ENCODE results near the gene CENPS. TPM values are rescaled to one million over a fixed set of nuclear protein-coding genes. Genes with fewer than 3 reads are reported as not detected.
"Not testable (repeated sequence)": the region's sequence is repeated elsewhere in the genome, so short reads cannot be mapped to it uniquely, and the experiment has no call there.

The CENPS gene
- total RNA-seq, 1 experiment from 2014 or later: 15.0 TPM

GRCh38 chr1:10437052-10437451, 6.8 kb downstream of the CENPS start:
- H3K27me3 ChIP-seq: no peaks in the 10 kb centered on the region
- DNase-seq: no peak
- H3K4me3 ChIP-seq: no peak overlapping the region
- no peaks in the 10 kb centered on the region for H3K9me3 ChIP-seq
- no peaks in the 10 kb centered on the region for H3K36me3 ChIP-seq

- no peak overlapping the region for H3K4me3 ChIP-seq
- no peaks in the 10 kb centered on the region for H3K27me3 ChIP-seq
- DNase-seq: no peak
- H3K36me3 ChIP-seq: no peaks in the 10 kb centered on the region
- no peaks in the 10 kb centered on the region for H3K9me3 ChIP-seq
Measured at GRCh38 chr1:10438677-10439163, 8.5 kb downstream of the CENPS start.

- Histone ChIP-seq H3K9me3 (no peaks in the 10 kb centered on the region), H3K4me3 (no peak overlapping the region), H3K27me3 (no peaks in the 10 kb centered on the region), H3K36me3 (no peaks in the 10 kb centered on the region; the same call in 1 of the 2 replicates)
- no peak for DNase-seq
Measured at GRCh38 chr1:10440305-10440704, 10.1 kb downstream of the CENPS start.

GRCh38 chr1:10440794-10441193, 10.6 kb downstream of the CENPS start:
- H3K4me3 ChIP-seq: no peak overlapping the region
- H3K27me3 ChIP-seq: no peaks in the 10 kb centered on the region
- H3K36me3 ChIP-seq: no peaks in the 10 kb centered on the region; the same call in 1 of the 2 replicates
- no peaks in the 10 kb centered on the region for H3K9me3 ChIP-seq
- DNase-seq: no peak

- H3K4me3 ChIP-seq: no peak overlapping the region
- DNase-seq: no peak
- no peaks in the 10 kb centered on the region for H3K9me3 ChIP-seq
- H3K27me3 ChIP-seq: no peaks in the 10 kb centered on the region
- no peaks in the 10 kb centered on the region; the same call in 1 of the 2 replicates for H3K36me3 ChIP-seq
Measured at GRCh38 chr1:10444248-10444647, 14.0 kb downstream of the CENPS start.

- DNase-seq: no peak
- Histone ChIP-seq H3K27me3 (no peaks in the 10 kb centered on the region), H3K36me3 (no peaks in the 10 kb centered on the region; the same call in 1 of the 2 replicates), H3K4me3 (no peak overlapping the region), H3K9me3 (no peaks in the 10 kb centered on the region)
Measured at GRCh38 chr1:10444795-10445397, 14.7 kb downstream of the CENPS start.

- no peak overlapping the region for H3K4me3 ChIP-seq
Measured at GRCh38 chr1:10446790-10447422, 16.7 kb downstream of the CENPS start.

GRCh38 chr1:10449751-10450150, 19.5 kb downstream of the CENPS start, which contains the start of gene CORT:
Gene CORT (plus strand): TSS chr1:10450031. CDS start chr1:10450224, 193 bp downstream.
- no peak within 1 kb of the TSS for H3K4me3 ChIP-seq
- H3K36me3 ChIP-seq: no peaks in the 10 kb centered on the region
- DNase-seq: no peak
- no peaks in the 10 kb centered on the region for H3K9me3 ChIP-seq
- no peaks in the 10 kb centered on the region for H3K27me3 ChIP-seq

More at GRCh38 chr1:10446790-10447422, 16.7 kb downstream of the CENPS start:
- Histone ChIP-seq H3K36me3 (no peaks in the 10 kb centered on the region; the same call in 1 of the 2 replicates), H3K27me3 (no peaks in the 10 kb centered on the region), H3K9me3 (no peaks in the 10 kb centered on the region)
- no peak for DNase-seq

- H3K9me3 ChIP-seq: no peaks in the 10 kb centered on the region
- DNase-seq: no peak
- no peaks in the 10 kb centered on the region for H3K36me3 ChIP-seq
- no peaks in the 10 kb centered on the region for H3K27me3 ChIP-seq
- no peak overlapping the region for H3K4me3 ChIP-seq
Measured at GRCh38 chr1:10450156-10450814, 20.1 kb downstream of the CENPS start.

- no peak for DNase-seq
- no peaks in the 10 kb centered on the region; the same call in 1 of the 2 replicates for H3K36me3 ChIP-seq
- H3K4me3 ChIP-seq: no peak overlapping the region
- no peaks in the 10 kb centered on the region for H3K27me3 ChIP-seq
- no peaks in the 10 kb centered on the region for H3K9me3 ChIP-seq
Measured at GRCh38 chr1:10450836-10451235, 20.6 kb downstream of the CENPS start.

GRCh38 chr1:10451287-10451686, 21.1 kb downstream of the CENPS start:
- peak; percentile 15 for DNase-seq
- Histone ChIP-seq H3K36me3 (peaks cover 2% of the 10 kb centered on the region; the same call in 1 of the 2 replicates), H3K27me3 (no peaks in the 10 kb centered on the region), H3K4me3 (no peak overlapping the region), H3K9me3 (no peaks in the 10 kb centered on the region)

GRCh38 chr1:10456048-10456447, 25.8 kb downstream of the CENPS start:
- DNase-seq: no peak
- Histone ChIP-seq H3K36me3 (peaks cover 10% of the 10 kb centered on the region), H3K4me3 (no peak overlapping the region), H3K27me3 (no peaks in the 10 kb centered on the region), H3K9me3 (no peaks in the 10 kb centered on the region)

- no peaks in the 10 kb centered on the region for H3K9me3 ChIP-seq
- DNase-seq: no peak
- H3K36me3 ChIP-seq: peaks cover 14% of the 10 kb centered on the region
- no peak overlapping the region for H3K4me3 ChIP-seq
- H3K27me3 ChIP-seq: no peaks in the 10 kb centered on the region
Measured at GRCh38 chr1:10456661-10457060, 26.4 kb downstream of the CENPS start.

GRCh38 chr1:10457462-10457861, 27.2 kb downstream of the CENPS start:
- not testable (repeated sequence) for DNase-seq, H3K4me3 ChIP-seq, H3K9me3 ChIP-seq, H3K27me3 ChIP-seq
- H3K36me3 ChIP-seq: peaks cover 20% of the 10 kb centered on the region

- no peak for DNase-seq
- Histone ChIP-seq H3K9me3 (no peaks in the 10 kb centered on the region), H3K36me3 (peaks cover 23% of the 10 kb centered on the region), H3K4me3 (no peak overlapping the region), H3K27me3 (no peaks in the 10 kb centered on the region)
Measured at GRCh38 chr1:10457875-10458274, 27.6 kb downstream of the CENPS start.

GRCh38 chr1:10459184-10459583, 29.0 kb downstream of the CENPS start:
- Histone ChIP-seq H3K27me3 (no peaks in the 10 kb centered on the region), H3K36me3 (peaks cover 23% of the 10 kb centered on the region), H3K9me3 (no peaks in the 10 kb centered on the region), H3K4me3 (no peak overlapping the region)
- DNase-seq: no peak

GRCh38 chr1:10467078-10467477, 36.8 kb downstream of the CENPS start:
- no peaks in the 10 kb centered on the region for H3K27me3 ChIP-seq
- H3K36me3 ChIP-seq: peaks cover 42% of the 10 kb centered on the region
- no peak overlapping the region for H3K4me3 ChIP-seq
- no peaks in the 10 kb centered on the region for H3K9me3 ChIP-seq
- DNase-seq: no peak
